Fibroblast of lung (primary cell): ENCODE results near the gene TMEM120B.

Experiments used
- EZH2 ChIP-seq: IDR thresholded peaks from 2 replicates; pipeline ENCODE4 v1.5.1; 2012; ENCODE audit warnings: low read length, control low read depth, mild to moderate bottlenecking; ENCODE audit errors: missing control alignments
- TF ChIP-seq, protein P1 (sequence below), 2 donors: IDR thresholded peaks in 1 of 2; conservative IDR thresholded peaks in 1 of 2; 1 replicate in 1 of 2; 2 replicates in 1 of 2; pipeline ENCODE4 v1.5.1; 2011 to 2012; ENCODE audit warnings: low read length in 2 of 2, control low read depth in 1 of 2, inconsistent platforms in 1 of 2, low read depth in 1 of 2, mild to moderate bottlenecking in 1 of 2

DNA sequence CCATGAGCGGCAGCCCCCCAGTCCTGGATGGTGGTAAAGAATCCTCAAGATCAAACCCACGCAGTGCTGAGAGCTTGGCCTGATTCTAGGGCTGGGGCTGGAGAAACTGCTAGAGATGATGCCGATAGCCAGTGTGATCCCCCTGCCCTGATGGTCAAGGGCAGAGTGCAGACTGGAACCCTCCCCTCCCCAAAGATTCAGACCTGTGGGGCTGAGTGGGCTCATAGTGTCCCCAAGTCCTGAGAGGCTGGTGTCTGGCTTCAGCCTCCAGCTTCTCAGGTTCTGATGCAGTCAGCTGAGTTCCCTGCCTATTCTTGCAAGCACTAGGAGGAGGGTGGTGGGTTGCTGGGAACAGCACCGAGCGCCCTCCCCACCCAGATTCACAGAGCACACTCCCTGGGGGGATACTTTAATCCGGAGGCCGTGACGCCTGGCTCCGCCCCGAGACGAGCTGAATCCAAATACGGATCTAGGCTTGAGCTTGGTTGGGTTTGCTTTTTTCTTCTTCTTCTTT lies 69.0 kb downstream of the TMEM120B start:
- TF ChIP-seq, protein P1, sequence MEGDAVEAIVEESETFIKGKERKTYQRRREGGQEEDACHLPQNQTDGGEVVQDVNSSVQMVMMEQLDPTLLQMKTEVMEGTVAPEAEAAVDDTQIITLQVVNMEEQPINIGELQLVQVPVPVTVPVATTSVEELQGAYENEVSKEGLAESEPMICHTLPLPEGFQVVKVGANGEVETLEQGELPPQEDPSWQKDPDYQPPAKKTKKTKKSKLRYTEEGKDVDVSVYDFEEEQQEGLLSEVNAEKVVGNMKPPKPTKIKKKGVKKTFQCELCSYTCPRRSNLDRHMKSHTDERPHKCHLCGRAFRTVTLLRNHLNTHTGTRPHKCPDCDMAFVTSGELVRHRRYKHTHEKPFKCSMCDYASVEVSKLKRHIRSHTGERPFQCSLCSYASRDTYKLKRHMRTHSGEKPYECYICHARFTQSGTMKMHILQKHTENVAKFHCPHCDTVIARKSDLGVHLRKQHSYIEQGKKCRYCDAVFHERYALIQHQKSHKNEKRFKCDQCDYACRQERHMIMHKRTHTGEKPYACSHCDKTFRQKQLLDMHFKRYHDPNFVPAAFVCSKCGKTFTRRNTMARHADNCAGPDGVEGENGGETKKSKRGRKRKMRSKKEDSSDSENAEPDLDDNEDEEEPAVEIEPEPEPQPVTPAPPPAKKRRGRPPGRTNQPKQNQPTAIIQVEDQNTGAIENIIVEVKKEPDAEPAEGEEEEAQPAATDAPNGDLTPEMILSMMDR (conservative IDR thresholded peaks at IDR 0.05 in 1 of 2, IDR thresholded peaks at IDR 0.05 in 1 of 2; ENCODE audit: low read depth in 1 of 2, low read length in 2 of 2) = no peak
- no peak for TF ChIP-seq EZH2
